Measurements from ENCODE around the gene ESRRA.
A peak's percentile ranks its signal among the peaks of the same experiment; 100 is the strongest.

The ESRRA gene

GRCh38 chr11:64296236-64296635 is 9.1 kb upstream of the ESRRA start:
- TF ChIP-seq, protein P1, sequence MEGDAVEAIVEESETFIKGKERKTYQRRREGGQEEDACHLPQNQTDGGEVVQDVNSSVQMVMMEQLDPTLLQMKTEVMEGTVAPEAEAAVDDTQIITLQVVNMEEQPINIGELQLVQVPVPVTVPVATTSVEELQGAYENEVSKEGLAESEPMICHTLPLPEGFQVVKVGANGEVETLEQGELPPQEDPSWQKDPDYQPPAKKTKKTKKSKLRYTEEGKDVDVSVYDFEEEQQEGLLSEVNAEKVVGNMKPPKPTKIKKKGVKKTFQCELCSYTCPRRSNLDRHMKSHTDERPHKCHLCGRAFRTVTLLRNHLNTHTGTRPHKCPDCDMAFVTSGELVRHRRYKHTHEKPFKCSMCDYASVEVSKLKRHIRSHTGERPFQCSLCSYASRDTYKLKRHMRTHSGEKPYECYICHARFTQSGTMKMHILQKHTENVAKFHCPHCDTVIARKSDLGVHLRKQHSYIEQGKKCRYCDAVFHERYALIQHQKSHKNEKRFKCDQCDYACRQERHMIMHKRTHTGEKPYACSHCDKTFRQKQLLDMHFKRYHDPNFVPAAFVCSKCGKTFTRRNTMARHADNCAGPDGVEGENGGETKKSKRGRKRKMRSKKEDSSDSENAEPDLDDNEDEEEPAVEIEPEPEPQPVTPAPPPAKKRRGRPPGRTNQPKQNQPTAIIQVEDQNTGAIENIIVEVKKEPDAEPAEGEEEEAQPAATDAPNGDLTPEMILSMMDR (IDR thresholded peaks at IDR 0.05; ENCODE audit: low read length, missing control alignments): no peak

GRCh38 chr11:64296830-64297698 is 8.3 kb upstream of the ESRRA start:
- TF ChIP-seq, protein P1 (IDR thresholded peaks at IDR 0.05; ENCODE audit: low read length, missing control alignments): no peak
- H3K4me3 ChIP-seq (replicated peaks; ENCODE audit: low read depth, low read length): no peak overlapping the region
- DNase-seq (ENCODE audit: low read depth): no peak

More at GRCh38 chr11:64296236-64296635, 9.1 kb upstream of the ESRRA start:
- no peak for DNase-seq (ENCODE audit: low read depth)
- H3K4me3 ChIP-seq (replicated peaks; ENCODE audit: low read depth, low read length): no peak overlapping the region

- no peak overlapping the region for H3K4me3 ChIP-seq (replicated peaks; ENCODE audit: low read depth, low read length)
- TF ChIP-seq, protein P1 (IDR thresholded peaks at IDR 0.05; ENCODE audit: low read length, missing control alignments): no peak
- no peak for DNase-seq (ENCODE audit: low read depth)
Measured at GRCh38 chr11:64297699-64298358, 7.5 kb upstream of the ESRRA start.

DNA sequence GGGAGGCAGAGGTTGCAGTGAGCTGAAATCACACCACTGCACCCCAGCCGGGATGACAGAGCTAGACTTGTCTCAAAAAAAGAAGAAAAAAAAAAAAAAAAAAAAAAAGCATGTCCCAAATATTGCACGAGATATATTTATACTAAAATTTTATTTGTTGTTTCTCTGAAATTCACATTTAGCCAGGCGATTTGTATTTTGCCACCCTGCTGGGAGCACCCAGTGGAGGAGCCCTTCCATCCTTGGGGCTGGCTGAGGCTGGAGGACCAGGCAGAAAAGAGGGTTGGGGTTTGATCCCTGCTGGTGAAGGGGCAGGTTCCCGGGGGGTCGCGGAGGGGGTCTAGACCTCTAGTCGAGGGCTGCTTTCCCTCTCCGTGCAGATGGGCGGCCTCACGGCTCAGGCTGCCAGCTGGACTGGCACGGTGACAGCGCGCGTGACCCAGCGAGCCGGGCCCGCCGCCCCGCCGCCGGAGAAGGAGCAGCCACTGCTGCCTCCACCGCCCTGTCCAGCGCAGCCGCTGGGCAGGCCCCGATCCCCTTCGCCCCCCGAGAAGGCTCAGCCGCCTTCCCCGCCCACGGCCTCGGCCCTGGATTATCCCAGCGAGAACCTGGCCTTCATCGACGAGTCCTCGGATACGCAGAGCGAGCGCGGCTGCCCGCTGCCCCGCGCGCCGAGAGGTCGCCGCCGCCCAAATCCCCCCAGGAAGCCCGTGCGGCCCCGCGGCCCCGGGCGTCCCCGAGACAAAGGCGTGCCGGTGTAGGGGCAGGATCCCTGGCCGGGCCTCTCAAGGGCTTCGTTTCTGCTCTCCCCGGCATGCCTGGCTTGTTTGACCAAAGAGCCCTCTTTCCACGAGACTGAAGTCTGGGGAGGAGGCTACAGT is 6.1 kb upstream of the ESRRA start:
- H3K4me3 ChIP-seq (replicated peaks; ENCODE audit: low read depth, low read length): no peak overlapping the region
- TF ChIP-seq, protein P1 (IDR thresholded peaks at IDR 0.05; ENCODE audit: low read length, missing control alignments): no peak
- DNase-seq (ENCODE audit: low read depth): no peak

DNA sequence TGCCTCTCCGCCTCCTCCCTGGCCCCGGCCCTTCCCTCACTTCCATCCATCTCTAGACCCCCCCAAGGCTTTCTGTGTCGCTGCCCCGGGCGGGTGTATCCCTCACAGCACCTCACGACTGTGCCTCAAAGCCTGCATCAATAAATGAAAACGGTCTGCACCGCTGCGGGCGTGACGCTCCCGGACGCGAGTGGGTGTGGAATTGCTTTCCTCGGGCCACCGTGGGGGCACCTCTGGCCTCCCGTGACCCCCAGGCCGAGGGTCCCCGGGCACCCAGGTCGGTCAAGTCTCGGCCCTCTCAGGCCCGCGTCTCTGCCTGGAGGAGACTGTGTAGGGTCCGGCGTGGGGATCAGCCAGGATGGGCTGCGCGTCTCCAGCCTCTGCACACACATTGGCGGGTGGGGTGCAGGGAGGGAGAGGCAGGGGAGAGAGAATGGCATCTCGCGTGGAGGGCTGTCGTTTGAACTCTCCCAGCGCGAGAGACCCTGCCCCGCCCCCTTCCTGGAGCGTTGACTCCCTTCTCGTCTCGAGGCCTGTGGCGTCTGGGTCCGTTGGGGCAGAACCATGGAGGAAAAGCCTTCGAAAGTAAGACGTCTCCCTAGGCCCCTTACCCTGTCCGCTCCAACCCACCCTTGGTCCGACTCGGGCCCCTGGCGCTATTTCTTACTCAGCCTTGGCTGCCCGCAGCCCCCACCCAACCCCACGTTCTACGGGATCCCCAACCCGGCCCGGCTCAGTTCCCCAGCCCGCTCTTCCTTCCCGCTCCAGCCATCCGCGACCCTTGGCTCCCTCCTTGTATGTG is 5.3 kb upstream of the ESRRA start, which contains the start of gene CATSPERZ:
TSS of gene CATSPERZ (plus strand) at position 512 of the 802 bp plus-strand sequence. CDS start at position 565, 53 bp downstream.
- DNase-seq (ENCODE audit: low read depth): no peak
- TF ChIP-seq, protein P1 (IDR thresholded peaks at IDR 0.05; ENCODE audit: low read length, missing control alignments): no peak
- peak within 1 kb of the TSS; percentile 40 for H3K4me3 ChIP-seq (replicated peaks; ENCODE audit: low read depth, low read length)

Data from fibroblast of pulmonary artery (primary cell).